Kidney (tissue), 14 donors: ENCODE results near the gene ATG10. TPM values are rescaled to one million over a fixed set of nuclear protein-coding genes. Genes with fewer than 3 reads are reported as not detected.

Experiments
- DNase-seq, 5 donors: peaks; one replicate each; pipeline ENCODE4 v3.0.0-alpha.2; 2013 to 2020
- FAIRE-seq: peaks from 2 replicates; lab custom pipeline; 2012; peaks lifted over from hg19 to GRCh38; lab: Jason Lieb, UNC
- H3K27ac ChIP-seq, 2 donors: one replicate each; pipeline ENCODE4 v1.7.0; 2013; ENCODE audit warnings: low read depth in 2 of 2, low read length in 2 of 2, inconsistent platforms in 1 of 2
- H3K27me3 ChIP-seq: one replicate; pipeline ENCODE4 v1.7.1; 2013; ENCODE audit warnings: low read length, inconsistent platforms; ENCODE audit not compliant: control insufficient read depth, insufficient read depth
- H3K36me3 ChIP-seq, 3 donors: one replicate each; pipeline versions ENCODE4 v1.7.0 to v1.7.1; 2013; ENCODE audit warnings: low read length in 3 of 3, control low read depth in 1 of 3, inconsistent platforms in 1 of 3; ENCODE audit not compliant: insufficient read depth in 3 of 3, control insufficient read depth in 2 of 3
- H3K4me1 ChIP-seq, 3 donors: one replicate each; pipeline versions ENCODE4 v1.7.0 to v1.7.1; 2013; ENCODE audit warnings: low read length in 3 of 3, inconsistent platforms in 1 of 3, low read depth in 1 of 3; ENCODE audit not compliant: control insufficient read depth in 2 of 3, insufficient read depth in 2 of 3
- H3K4me3 ChIP-seq, 3 donors: one replicate each; pipeline versions ENCODE4 v1.7.0 to v1.8.1; 2013; ENCODE audit warnings: low read length in 3 of 3, control low read depth in 1 of 3, inconsistent platforms in 1 of 3
- H3K9ac ChIP-seq, 3 donors: one replicate each; pipeline versions ENCODE4 v1.7.0 to v1.7.1; 2013; ENCODE audit warnings: low read length in 3 of 3, control low read depth in 1 of 3, inconsistent platforms in 1 of 3
- H3K9me3 ChIP-seq, 3 donors: one replicate each; pipeline versions ENCODE4 v1.7.0 to v1.7.1; 2013; ENCODE audit warnings: low read length in 3 of 3, control low read depth in 1 of 3, inconsistent platforms in 1 of 3; ENCODE audit not compliant: control insufficient read depth in 2 of 3, insufficient read depth in 1 of 3
- CTCF ChIP-seq: IDR thresholded peaks from 3 replicates; pipeline ENCODE4 v1.5.1; 2012; ENCODE audit warnings: mild to moderate bottlenecking, moderate library complexity, borderline replicate concordance; ENCODE audit not compliant: insufficient read depth; ENCODE audit errors: extremely low read depth
- intact Hi-C: fragments of 100-400 bp; cut with DNase I; formaldehyde crosslinking; loops from one replicate; pipeline ENCODE4 v1.11.1; 2022
- polyA plus RNA-seq: library from polyadenylated mRNA; stranded (reverse); fragments of 350-450 nt; fragmentation: Illumina TruSeq; extraction: RNeasy Lipid Tissue Mini Kit (QIAGEN cat#74804); gene quantifications from one replicate; pipeline ENCODE4 v1.2.3, GENCODE V29; 2014; ENCODE audit warnings: low read depth, low replicate concordance; ENCODE audit not compliant: insufficient read depth
- total RNA-seq: library from RNA; stranded (reverse); fragmentation: NEBNext Ultra II Directional; extraction: Animal tissue kit (Norgen Biotek cat#: 25700); gene quantifications from one replicate; pipeline ENCODE4 v1.2.1, GENCODE V29; 2021
- donor health status: control.
- donor health status: control.
- donor health status: control.
- donor health status: control.
- donor health status: control.
- donor health status: DM: yes; HTN: yes; CAD: no.
- donor health status: Normal renal cell carcinoma (clear cell type).

Gene ATG10
- total and polyA plus RNA-seq, 2 donors from 2014 or later = 8.6 to 8.7 TPM

- Histone ChIP-seq H3K27me3 (no peaks in the 10 kb centered on the region), H3K4me3 (no peak overlapping the region)
Observed at GRCh38 chr5:82162573-82162972, 190.8 kb downstream of the ATG10 start.

GRCh38 chr5:82163452-82164175, 191.8 kb downstream of the ATG10 start:
- intact Hi-C loops = no loop called here
- TF ChIP-seq CTCF = no peak

More at GRCh38 chr5:82162573-82162972, 190.8 kb downstream of the ATG10 start:
- TF ChIP-seq CTCF = no peak
- FAIRE-seq (no peak), DNase-seq (no peak)
- Histone ChIP-seq H3K9me3 (no peaks in the 10 kb centered on the region), H3K36me3 (no peaks in the 10 kb centered on the region), H3K9ac (no peak overlapping the region), H3K4me1 (peaks cover 2 to 18% (median 6%) of the 10 kb centered on the region in 3 donors), H3K27ac (no peak overlapping the region)
- intact Hi-C loops = no loop called here

GRCh38 chr5:82164176-82164976, 192.6 kb downstream of the ATG10 start:
- Histone ChIP-seq H3K27ac (no peak overlapping the region), H3K4me3 (peak overlapping the region in 1 of 3 donors; percentile 4), H3K36me3 (no peaks in the 10 kb centered on the region), H3K4me1 (peaks cover 2 to 18% (median 6%) of the 10 kb centered on the region in 3 donors), H3K9ac (no peak overlapping the region), H3K9me3 (no peaks in the 10 kb centered on the region), H3K27me3 (no peaks in the 10 kb centered on the region)
- DNase-seq (peak in 2 of 5 donors; percentile 26 to 40), FAIRE-seq (peak; percentile 66)
- intact Hi-C loops = no loop called here
- no peak for TF ChIP-seq CTCF

More at GRCh38 chr5:82163452-82164175, 191.8 kb downstream of the ATG10 start:
- H3K36me3 ChIP-seq = no peaks in the 10 kb centered on the region
- peaks cover 2 to 18% (median 6%) of the 10 kb centered on the region in 3 donors for H3K4me1 ChIP-seq
- H3K27me3 ChIP-seq = no peaks in the 10 kb centered on the region
- no peak overlapping the region for H3K9ac ChIP-seq
- H3K9me3 ChIP-seq = no peaks in the 10 kb centered on the region
- H3K4me3 ChIP-seq = no peak overlapping the region
- no peak overlapping the region for H3K27ac ChIP-seq
- no peak for FAIRE-seq
- no peak for DNase-seq
